GM18505 (cell line): ENCODE measurements around the gene RNASEH2A.

Experiments used
- ATAC-seq: cut with Tn5 transposase; IDR thresholded peaks from one replicate; pipeline ENCODE4 v1.9.1; 2021; ENCODE audit not compliant: unreplicated experiment
- POLR2A ChIP-seq: IDR thresholded peaks from 4 replicates; pipeline ENCODE4 v1.6.1; 2011; ENCODE audit warnings: borderline replicate concordance; ENCODE audit not compliant: insufficient read depth, insufficient read length; ENCODE audit errors: extremely low read depth

The RNASEH2A gene

GRCh38 chr19:12858041-12858928, 51.9 kb downstream of the RNASEH2A start:
- no peak for ATAC-seq
- TF ChIP-seq POLR2A, result no peak

- no peak for TF ChIP-seq POLR2A
- no peak for ATAC-seq
Observed at GRCh38 chr19:12859546-12859945, 53.2 kb downstream of the RNASEH2A start.
